Keratinocyte (primary cell): ENCODE data around the gene EFCAB8.

Experiments
- EZH2 ChIP-seq: IDR thresholded peaks from one replicate; pipeline ENCODE4 v1.6.1; 2012; ENCODE audit warnings: inconsistent platforms, mild to moderate bottlenecking, low read length, moderate library complexity
- TF ChIP-seq, protein P1 (sequence below), 3 experiments: IDR thresholded peaks in 1 of 3; conservative IDR thresholded peaks in 1 of 3; optimal IDR thresholded peaks in 1 of 3; 2 replicates in 2 of 3; 3 replicates in 1 of 3; pipeline versions ENCODE3 to v1.5.1; 2011; ENCODE audit warnings: low read length in 3 of 3, mild to moderate bottlenecking in 3 of 3, moderate library complexity in 2 of 3, control low read depth in 1 of 3, inconsistent platforms in 1 of 3; ENCODE audit not compliant: insufficient read depth in 2 of 3; ENCODE audit errors: extremely low read depth in 1 of 3

DNA sequence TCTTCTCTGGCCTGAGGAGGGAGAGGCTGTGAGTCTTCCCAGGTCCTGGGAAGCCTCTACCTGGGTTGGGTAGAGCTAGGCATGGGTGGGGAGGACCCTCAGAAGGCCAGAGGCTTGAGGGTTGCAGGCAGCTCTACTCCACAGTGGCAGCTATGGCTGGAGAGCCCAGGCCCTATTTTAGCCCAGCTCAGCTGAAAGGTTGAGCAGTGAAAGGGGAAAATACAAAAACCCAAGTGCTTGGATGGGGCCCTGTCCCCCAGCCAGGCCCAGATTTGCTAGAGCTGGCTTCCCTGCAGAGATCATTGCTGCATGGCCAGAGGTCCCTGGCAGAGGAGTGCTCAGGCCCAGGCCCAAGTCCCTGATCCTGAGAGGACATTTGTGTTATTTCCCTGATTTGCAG lies 99.9 kb downstream of the EFCAB8 start:
- TF ChIP-seq, protein P1, sequence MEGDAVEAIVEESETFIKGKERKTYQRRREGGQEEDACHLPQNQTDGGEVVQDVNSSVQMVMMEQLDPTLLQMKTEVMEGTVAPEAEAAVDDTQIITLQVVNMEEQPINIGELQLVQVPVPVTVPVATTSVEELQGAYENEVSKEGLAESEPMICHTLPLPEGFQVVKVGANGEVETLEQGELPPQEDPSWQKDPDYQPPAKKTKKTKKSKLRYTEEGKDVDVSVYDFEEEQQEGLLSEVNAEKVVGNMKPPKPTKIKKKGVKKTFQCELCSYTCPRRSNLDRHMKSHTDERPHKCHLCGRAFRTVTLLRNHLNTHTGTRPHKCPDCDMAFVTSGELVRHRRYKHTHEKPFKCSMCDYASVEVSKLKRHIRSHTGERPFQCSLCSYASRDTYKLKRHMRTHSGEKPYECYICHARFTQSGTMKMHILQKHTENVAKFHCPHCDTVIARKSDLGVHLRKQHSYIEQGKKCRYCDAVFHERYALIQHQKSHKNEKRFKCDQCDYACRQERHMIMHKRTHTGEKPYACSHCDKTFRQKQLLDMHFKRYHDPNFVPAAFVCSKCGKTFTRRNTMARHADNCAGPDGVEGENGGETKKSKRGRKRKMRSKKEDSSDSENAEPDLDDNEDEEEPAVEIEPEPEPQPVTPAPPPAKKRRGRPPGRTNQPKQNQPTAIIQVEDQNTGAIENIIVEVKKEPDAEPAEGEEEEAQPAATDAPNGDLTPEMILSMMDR (optimal IDR thresholded peaks at IDR 0.05 in 1 of 3, IDR thresholded peaks at IDR 0.05 in 1 of 3, conservative IDR thresholded peaks at IDR 0.05 in 1 of 3; ENCODE audit: extremely low read depth in 1 of 3, insufficient read depth in 2 of 3, low read length in 3 of 3) = no peak
- no peak for TF ChIP-seq EZH2
